HCT116 (cell line): Measurements from ENCODE around the gene CEP112. TPM values are rescaled to one million over a fixed set of nuclear protein-coding genes. Genes with fewer than 3 reads are reported as not detected.

ENCODE experiments used
- ATAC-seq: fragments of 200-7000 bp; cut with Tn5 transposase; 2 replicates; pipeline ENCODE4 v1.9.1; 2020; ENCODE audit warnings: mild to moderate bottlenecking, moderate library complexity
- BruUV-seq: library from RNA; stranded (reverse); fragments of 400-500 nt; replicated peaks from 2 replicates; lab custom pipeline; 2021; lab: Mats Ljungman, UMichigan
- CTCF ChIA-PET: fragments of 300-600 bp; sonication (Branson Sonifier 250); formaldehyde crosslinking; loops from one replicate; lab custom pipeline; 2021; ENCODE audit warnings: antibody characterized with exemption; lab: Charles Lee
- POLR2A ChIA-PET: fragments of 300-600, 350-600 bp; sonication (Branson Sonifier 250); formaldehyde crosslinking; loops from one replicate; lab custom pipeline; 2021; ENCODE audit warnings: antibody characterized with exemption; lab: Charles Lee
- RAD21 ChIA-PET, 2 experiments: fragments of 300-600 bp; sonication (Branson Sonifier 250); formaldehyde crosslinking; loops; one replicate each; lab custom pipeline; 2023; ENCODE audit warnings: low total read pairs in 2 of 2; ENCODE audit not compliant: uncharacterized antibody in 2 of 2, unreplicated experiment in 2 of 2, low non-redundant PET in 1 of 2; lab: Charles Lee
- DNase-seq: peaks from one replicate; pipeline ENCODE4 v3.0.0-alpha.2; 2010; ENCODE audit warnings: low read depth, low spot score
- H2AFZ ChIP-seq: fragments of 200-600 bp; shearing (Covaris generic), sonication (generic); 2 replicates; pipeline ENCODE4 v1.6.1; 2017; ENCODE audit warnings: low read depth, mixed run types, mixed read lengths, antibody characterized with exemption, low read length; ENCODE audit not compliant: poor library complexity, severe bottlenecking
- H3K27ac ChIP-seq: 2 replicates; pipeline ENCODE4 v1.5.1; 2012; ENCODE audit warnings: low read depth, low read length
- H3K27me3 ChIP-seq: fragments of 200-600 bp; sonication (generic); 2 replicates; pipeline ENCODE4 v1.6.1; 2016; ENCODE audit warnings: mixed run types, low read length, mixed read lengths; ENCODE audit not compliant: insufficient read depth
- H3K36me3 ChIP-seq, 2 experiments: fragments of 200-500 bp in 1 of 2; fragments of 200-600 bp in 1 of 2; sonication (Bioruptor generic) in 1 of 2; sonication (generic) in 1 of 2; 2 replicates each; pipeline versions ENCODE4 v1.5.1 to v1.6.1; 2014 to 2016; ENCODE audit warnings: low read length in 2 of 2, inconsistent platforms in 1 of 2, mixed read lengths in 1 of 2, mixed run types in 1 of 2; ENCODE audit not compliant: insufficient read depth in 2 of 2, control insufficient read depth in 1 of 2
- H3K4me1 ChIP-seq, 2 experiments: fragments of 200-600 bp in 1 of 2; sonication (generic) in 1 of 2; 2 replicates each; pipeline versions ENCODE4 v1.5.1 to v1.6.1; 2012 to 2017; ENCODE audit warnings: low read length in 2 of 2, inconsistent platforms in 1 of 2, mild to moderate bottlenecking in 1 of 2, mixed read lengths in 1 of 2, mixed run types in 1 of 2, moderate library complexity in 1 of 2; ENCODE audit not compliant: insufficient read depth in 2 of 2, control insufficient read depth in 1 of 2
- H3K4me2 ChIP-seq: fragments of 200-600 bp; sonication (generic); 2 replicates; pipeline ENCODE4 v1.6.1; 2017; ENCODE audit warnings: mixed run types, low read length, mixed read lengths
- H3K4me3 ChIP-seq, 2 experiments: fragments of 200-600 bp in 1 of 2; sonication (generic) in 1 of 2; replicated peaks in 1 of 2; 2 replicates each; pipeline ENCODE4 v1.5.1; 2011 to 2016; ENCODE audit warnings: low read length in 2 of 2, control low read depth in 1 of 2, low read depth in 1 of 2, mild to moderate bottlenecking in 1 of 2, mixed read lengths in 1 of 2, mixed run types in 1 of 2
- H3K79me2 ChIP-seq: fragments of 200-600 bp; sonication (generic); 2 replicates; pipeline ENCODE4 v1.6.1; 2017; ENCODE audit warnings: mild to moderate bottlenecking, mixed run types, low read length, moderate library complexity, mixed read lengths; ENCODE audit not compliant: insufficient read depth
- H3K9ac ChIP-seq: fragments of 200-600 bp; sonication (generic); 2 replicates; pipeline ENCODE4 v1.6.1; 2016; ENCODE audit warnings: low read length, mixed read lengths
- H3K9me2 ChIP-seq: fragments of 200-600 bp; sonication (generic), shearing (Covaris generic); 2 replicates; pipeline ENCODE4 v1.6.1; 2017; ENCODE audit warnings: mixed run types, mild to moderate bottlenecking, moderate library complexity; ENCODE audit not compliant: insufficient read depth
- H3K9me3 ChIP-seq, 2 experiments: fragments of 200-500 bp in 1 of 2; fragments of 200-600 bp in 1 of 2; sonication (Bioruptor generic) in 1 of 2; sonication (generic) in 1 of 2; 2 replicates each; pipeline ENCODE4 v1.6.1; 2014 to 2017; ENCODE audit warnings: low read length in 2 of 2, mixed read lengths in 2 of 2, inconsistent platforms in 1 of 2, low read depth in 1 of 2, mild to moderate bottlenecking in 1 of 2, mixed run types in 1 of 2, moderate library complexity in 1 of 2; ENCODE audit not compliant: control insufficient read depth in 1 of 2, insufficient read depth in 1 of 2
- H4K20me1 ChIP-seq: fragments of 200-600 bp; sonication (generic), shearing (Covaris generic); 2 replicates; pipeline ENCODE4 v1.6.1; 2017; ENCODE audit warnings: mixed run types, mild to moderate bottlenecking, moderate library complexity; ENCODE audit not compliant: insufficient read depth
- CBX3 ChIP-seq: IDR thresholded peaks from 2 replicates; pipeline ENCODE4 v1.6.1; 2012; ENCODE audit warnings: low read depth
- EZH2 ChIP-seq: fragments of 200-600 bp; sonication (generic); IDR thresholded peaks from 2 replicates; pipeline ENCODE4 v1.6.1; 2017; ENCODE audit warnings: antibody characterized with exemption, mixed run types
- FOSL1 ChIP-seq: IDR thresholded peaks from 2 replicates; pipeline ENCODE4 v1.6.1; 2012; ENCODE audit warnings: low read depth
- JUND ChIP-seq: IDR thresholded peaks from 2 replicates; pipeline ENCODE4 v1.6.1; 2012
- POLR2AphosphoS5 ChIP-seq: IDR thresholded peaks from 2 replicates; pipeline ENCODE4 v1.6.1; 2011; ENCODE audit warnings: mild to moderate bottlenecking, low read depth, low read length, moderate library complexity
- RAD21 ChIP-seq: IDR thresholded peaks from 2 replicates; pipeline ENCODE4 v1.6.1; 2012; ENCODE audit warnings: low read depth, mild to moderate bottlenecking
- SP1 ChIP-seq: IDR thresholded peaks from 2 replicates; pipeline ENCODE4 v1.6.1; 2012; ENCODE audit warnings: low read depth
- TCF7L2 ChIP-seq: IDR thresholded peaks from 2 replicates; pipeline ENCODE4 v1.7.0; 2011; ENCODE audit warnings: borderline replicate concordance, inconsistent platforms; ENCODE audit not compliant: insufficient read depth, insufficient read length; ENCODE audit errors: extremely low read depth
- YY1 ChIP-seq: IDR thresholded peaks from 2 replicates; pipeline ENCODE4 v1.6.1; 2011; ENCODE audit warnings: low read length, low read depth, moderate library complexity, mild to moderate bottlenecking; ENCODE audit not compliant: insufficient replicate concordance; ENCODE audit errors: extremely low read depth
- ZFX ChIP-seq: fragments of 450-650 bp; IDR thresholded peaks from 2 replicates; pipeline ENCODE4 v1.6.1; 2017
- ZNF274 ChIP-seq: fragments of 200-500 bp; sonication (Bioruptor generic); IDR thresholded peaks from 2 replicates; pipeline ENCODE4 v1.6.1; 2014; ENCODE audit warnings: mild to moderate bottlenecking, low read depth, low read length, inconsistent platforms
- intact Hi-C: fragments of 100-400 bp; cut with micrococcal nuclease; formaldehyde crosslinking; loops from 2 replicates; pipeline ENCODE4 v1.10.0; 2022
- total RNA-seq: library from RNA; stranded (reverse); gene quantifications from one replicate; pipeline ENCODE4 v1.2.1, GENCODE V29; 2021; ENCODE audit not compliant: unreplicated experiment
- TF ChIP-seq, protein P1 (sequence below): IDR thresholded peaks from 2 replicates; pipeline ENCODE4 v1.6.1; 2012
- TF ChIP-seq, protein P2 (sequence below): IDR thresholded peaks from 2 replicates; pipeline ENCODE4 v1.6.1; 2012; ENCODE audit warnings: low read depth
- TF ChIP-seq, protein P3 (sequence below): IDR thresholded peaks from 2 replicates; pipeline ENCODE4 v1.6.1; 2011; ENCODE audit warnings: mild to moderate bottlenecking, low read length, moderate library complexity; ENCODE audit not compliant: insufficient replicate concordance; ENCODE audit errors: extremely low read depth

Gene CEP112
- total RNA-seq, 1 experiment from 2014 or later: 10.9 TPM

DNA sequence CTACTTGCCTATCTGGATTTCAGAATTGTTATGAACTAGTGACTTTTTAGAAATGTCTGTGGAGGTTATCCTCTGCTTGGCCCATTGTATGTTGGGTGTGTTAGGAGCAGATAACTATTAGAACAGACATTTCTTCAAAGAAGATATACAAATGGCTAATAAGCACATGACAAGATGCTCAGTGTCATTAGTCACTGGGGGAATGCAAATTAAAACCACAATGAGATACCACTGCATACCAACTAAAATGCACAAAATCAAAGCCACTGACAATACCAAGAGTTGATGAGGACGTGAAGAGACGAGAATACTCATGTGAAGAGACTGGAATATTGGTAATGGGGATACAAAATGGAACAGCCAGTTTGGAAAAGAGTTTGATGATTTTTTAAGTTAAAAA, 39.2 kb downstream of the CEP112 start (continued):
- no peak for TF ChIP-seq POLR2AphosphoS5
- TF ChIP-seq, protein P1, sequence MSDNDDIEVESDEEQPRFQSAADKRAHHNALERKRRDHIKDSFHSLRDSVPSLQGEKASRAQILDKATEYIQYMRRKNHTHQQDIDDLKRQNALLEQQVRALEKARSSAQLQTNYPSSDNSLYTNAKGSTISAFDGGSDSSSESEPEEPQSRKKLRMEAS: no peak

DNA sequence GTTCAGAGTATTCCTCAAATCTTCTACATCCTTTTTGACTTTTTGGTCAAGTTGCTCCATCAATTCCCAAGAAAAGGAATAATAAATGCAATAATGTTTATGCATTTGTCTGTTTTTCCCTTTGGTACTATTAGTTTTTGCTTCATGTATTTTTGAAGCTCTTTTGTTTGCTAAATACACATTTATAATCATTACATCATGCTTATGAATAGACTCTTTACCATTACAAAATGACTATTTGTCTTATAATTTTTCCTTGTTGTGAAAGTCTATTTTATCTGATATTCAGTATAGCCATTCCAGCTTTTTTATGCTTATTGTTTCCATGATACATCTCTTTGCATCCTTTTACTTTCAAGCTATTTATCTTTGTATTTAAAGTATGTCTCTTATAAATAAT, 41.2 kb downstream of the CEP112 start:
- H3K4me2 ChIP-seq: no peak overlapping the region
- H3K9ac ChIP-seq: no peak overlapping the region
- POLR2A ChIA-PET: no interaction called here
- H3K4me1 ChIP-seq: no peaks in the 10 kb centered on the region
- BruUV-seq: no TSS peak
- RAD21 ChIA-PET: no interaction called here
- no peaks in the 10 kb centered on the region for H4K20me1 ChIP-seq
- ATAC-seq (no peak), DNase-seq (no peak)
- H3K27ac ChIP-seq: no peak overlapping the region
- no peak for TF ChIP-seq YY1
- TF ChIP-seq FOSL1: no peak
- no peak for TF ChIP-seq SP1
- TF ChIP-seq CBX3: no peak
- no peak for TF ChIP-seq ZFX
- TF ChIP-seq ZNF274: no peak
- no peak for TF ChIP-seq TCF7L2
- no peak for TF ChIP-seq RAD21
- TF ChIP-seq EZH2: no peak
- no peak for TF ChIP-seq JUND
- TF ChIP-seq, protein P2, sequence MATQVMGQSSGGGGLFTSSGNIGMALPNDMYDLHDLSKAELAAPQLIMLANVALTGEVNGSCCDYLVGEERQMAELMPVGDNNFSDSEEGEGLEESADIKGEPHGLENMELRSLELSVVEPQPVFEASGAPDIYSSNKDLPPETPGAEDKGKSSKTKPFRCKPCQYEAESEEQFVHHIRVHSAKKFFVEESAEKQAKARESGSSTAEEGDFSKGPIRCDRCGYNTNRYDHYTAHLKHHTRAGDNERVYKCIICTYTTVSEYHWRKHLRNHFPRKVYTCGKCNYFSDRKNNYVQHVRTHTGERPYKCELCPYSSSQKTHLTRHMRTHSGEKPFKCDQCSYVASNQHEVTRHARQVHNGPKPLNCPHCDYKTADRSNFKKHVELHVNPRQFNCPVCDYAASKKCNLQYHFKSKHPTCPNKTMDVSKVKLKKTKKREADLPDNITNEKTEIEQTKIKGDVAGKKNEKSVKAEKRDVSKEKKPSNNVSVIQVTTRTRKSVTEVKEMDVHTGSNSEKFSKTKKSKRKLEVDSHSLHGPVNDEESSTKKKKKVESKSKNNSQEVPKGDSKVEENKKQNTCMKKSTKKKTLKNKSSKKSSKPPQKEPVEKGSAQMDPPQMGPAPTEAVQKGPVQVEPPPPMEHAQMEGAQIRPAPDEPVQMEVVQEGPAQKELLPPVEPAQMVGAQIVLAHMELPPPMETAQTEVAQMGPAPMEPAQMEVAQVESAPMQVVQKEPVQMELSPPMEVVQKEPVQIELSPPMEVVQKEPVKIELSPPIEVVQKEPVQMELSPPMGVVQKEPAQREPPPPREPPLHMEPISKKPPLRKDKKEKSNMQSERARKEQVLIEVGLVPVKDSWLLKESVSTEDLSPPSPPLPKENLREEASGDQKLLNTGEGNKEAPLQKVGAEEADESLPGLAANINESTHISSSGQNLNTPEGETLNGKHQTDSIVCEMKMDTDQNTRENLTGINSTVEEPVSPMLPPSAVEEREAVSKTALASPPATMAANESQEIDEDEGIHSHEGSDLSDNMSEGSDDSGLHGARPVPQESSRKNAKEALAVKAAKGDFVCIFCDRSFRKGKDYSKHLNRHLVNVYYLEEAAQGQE: no peak
- TF ChIP-seq, protein P3, sequence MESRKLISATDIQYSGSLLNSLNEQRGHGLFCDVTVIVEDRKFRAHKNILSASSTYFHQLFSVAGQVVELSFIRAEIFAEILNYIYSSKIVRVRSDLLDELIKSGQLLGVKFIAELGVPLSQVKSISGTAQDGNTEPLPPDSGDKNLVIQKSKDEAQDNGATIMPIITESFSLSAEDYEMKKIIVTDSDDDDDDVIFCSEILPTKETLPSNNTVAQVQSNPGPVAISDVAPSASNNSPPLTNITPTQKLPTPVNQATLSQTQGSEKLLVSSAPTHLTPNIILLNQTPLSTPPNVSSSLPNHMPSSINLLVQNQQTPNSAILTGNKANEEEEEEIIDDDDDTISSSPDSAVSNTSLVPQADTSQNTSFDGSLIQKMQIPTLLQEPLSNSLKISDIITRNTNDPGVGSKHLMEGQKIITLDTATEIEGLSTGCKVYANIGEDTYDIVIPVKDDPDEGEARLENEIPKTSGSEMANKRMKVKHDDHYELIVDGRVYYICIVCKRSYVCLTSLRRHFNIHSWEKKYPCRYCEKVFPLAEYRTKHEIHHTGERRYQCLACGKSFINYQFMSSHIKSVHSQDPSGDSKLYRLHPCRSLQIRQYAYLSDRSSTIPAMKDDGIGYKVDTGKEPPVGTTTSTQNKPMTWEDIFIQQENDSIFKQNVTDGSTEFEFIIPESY: no peak
- H3K9me2 ChIP-seq: no peaks in the 10 kb centered on the region
- no peaks in the 10 kb centered on the region for H3K36me3 ChIP-seq
- no peak overlapping the region for H3K4me3 ChIP-seq
- H3K79me2 ChIP-seq: no peaks in the 10 kb centered on the region
- CTCF ChIA-PET: interaction anchor here (1.0 to 3.1 kb wide), 3 partner anchors 13 to 919 kb away, joined by 3 to 8 read pairs (median 5); no protein-coding TSS in a partner anchor
- intact Hi-C loops: no loop called here
- H3K27me3 ChIP-seq: no peaks in the 10 kb centered on the region
- no peak overlapping the region for H2AFZ ChIP-seq
- no peaks in the 10 kb centered on the region for H3K9me3 ChIP-seq
